SK-N-SH (cell line): ENCODE results near the gene MAP2K5. TPM values are rescaled to one million over a fixed set of nuclear protein-coding genes. Genes with fewer than 3 reads are reported as not detected.

Experiments used
- CTCF ChIA-PET: fragments of 300-600, 350-600 bp; formaldehyde crosslinking; extraction: SDS; loops from one replicate; lab custom pipeline; 2021; lab: Yijun Ruan, JAX
- POLR2A ChIA-PET: fragments of 350-600 bp; sonication (Branson Sonifier 250); formaldehyde crosslinking; extraction: SDS; loops from one replicate; lab custom pipeline; 2020; ENCODE audit warnings: antibody characterized with exemption, inconsistent platforms; lab: Yijun Ruan, JAX
- DNase-seq: peaks from one replicate; pipeline ENCODE4 v3.0.0; 2012
- H2AFZ ChIP-seq: fragments of 200-600 bp; sonication (generic); 2 replicates; pipeline ENCODE4 v1.8.1; 2016; ENCODE audit warnings: antibody characterized with exemption, mild to moderate bottlenecking, low read depth
- H3F3A ChIP-seq: fragments of 200-600 bp; sonication (generic); replicated peaks from 2 replicates; pipeline ENCODE3; 2016; ENCODE audit warnings: antibody characterized with exemption, mild to moderate bottlenecking; ENCODE audit not compliant: insufficient read depth
- H3K27ac ChIP-seq, 2 experiments: fragments of 200-500 bp in 1 of 2; fragments of 200-600 bp in 1 of 2; sonication (Bioruptor generic) in 1 of 2; sonication (generic), shearing (Covaris generic) in 1 of 2; 2 replicates each; pipeline versions ENCODE4 v1.5.1 to v1.6.1; 2014 to 2016; ENCODE audit warnings: low read depth in 2 of 2, inconsistent platforms in 1 of 2, low read length in 1 of 2, mild to moderate bottlenecking in 1 of 2, mixed read lengths in 1 of 2
- H3K27me3 ChIP-seq: fragments of 200-600 bp; sonication (generic), shearing (Covaris generic); 2 replicates; pipeline ENCODE4 v1.6.1; 2016; ENCODE audit warnings: mixed run types; ENCODE audit not compliant: insufficient read depth
- H3K36me3 ChIP-seq, 2 experiments: fragments of 200-500 bp in 1 of 2; fragments of 200-600 bp in 1 of 2; sonication (Bioruptor generic) in 1 of 2; sonication (generic) in 1 of 2; replicated peaks in 1 of 2; 2 replicates each; pipeline versions ENCODE3 to v1.5.1; 2014 to 2016; ENCODE audit warnings: low read length in 1 of 2, mild to moderate bottlenecking in 1 of 2; ENCODE audit not compliant: insufficient read depth in 2 of 2, control insufficient read depth in 1 of 2
- H3K4me1 ChIP-seq, 2 experiments: fragments of 200-500 bp in 1 of 2; fragments of 200-600 bp in 1 of 2; sonication (Bioruptor generic) in 1 of 2; sonication (generic), shearing (Covaris generic) in 1 of 2; 2 replicates each; pipeline versions ENCODE4 v1.5.1 to v1.6.1; 2014 to 2016; ENCODE audit warnings: low read depth in 1 of 2, low read length in 1 of 2, mixed run types in 1 of 2; ENCODE audit not compliant: insufficient read depth in 2 of 2, control insufficient read depth in 1 of 2
- H3K4me2 ChIP-seq: fragments of 200-600 bp; sonication (generic), shearing (Covaris generic); 2 replicates; pipeline ENCODE4 v1.6.1; 2017; ENCODE audit warnings: mixed run types
- H3K4me3 ChIP-seq, 2 experiments: fragments of 200-500 bp in 1 of 2; fragments of 200-600 bp in 1 of 2; sonication (Bioruptor generic) in 1 of 2; sonication (generic), shearing (Covaris generic) in 1 of 2; 2 replicates each; pipeline versions ENCODE4 v1.5.1 to v1.8.1; 2014 to 2016; ENCODE audit warnings: low read depth in 2 of 2, inconsistent platforms in 1 of 2, low read length in 1 of 2, mild to moderate bottlenecking in 1 of 2, mixed read lengths in 1 of 2, moderate library complexity in 1 of 2
- H3K79me2 ChIP-seq: fragments of 200-600 bp; sonication (generic); 2 replicates; pipeline ENCODE4 v1.8.1; 2017; ENCODE audit warnings: mild to moderate bottlenecking; ENCODE audit not compliant: insufficient read depth
- H3K9ac ChIP-seq: fragments of 200-600 bp; sonication (generic); 2 replicates; pipeline ENCODE4 v1.6.1; 2017; ENCODE audit warnings: mixed run types
- H3K9me2 ChIP-seq: fragments of 200-600 bp; sonication (generic); 2 replicates; pipeline ENCODE4 v1.6.1; 2017; ENCODE audit warnings: mixed run types
- H3K9me3 ChIP-seq: fragments of 200-600 bp; sonication (generic); 2 replicates; pipeline ENCODE4 v1.6.1; 2017; ENCODE audit warnings: mixed run types, mild to moderate bottlenecking, moderate library complexity
- H4K20me1 ChIP-seq: fragments of 200-600 bp; sonication (generic); 2 replicates; pipeline ENCODE4 v1.6.1; 2017; ENCODE audit warnings: mild to moderate bottlenecking, mixed run types; ENCODE audit not compliant: insufficient read depth
- CHD2 ChIP-seq: fragments of 150-350 bp; IDR thresholded peaks from 2 replicates; pipeline ENCODE4 v1.6.1; 2018; ENCODE audit warnings: low read length; ENCODE audit not compliant: partially characterized antibody
- EZH2phosphoT487 ChIP-seq: fragments of 200-600 bp; sonication (generic); IDR thresholded peaks from 2 replicates; pipeline ENCODE4 v1.6.1; 2017; ENCODE audit warnings: low read depth, mixed run types, mild to moderate bottlenecking, antibody characterized with exemption, moderate library complexity, borderline replicate concordance
- FOSL2 ChIP-seq: IDR thresholded peaks from 2 replicates; pipeline ENCODE4 v1.4.0; 2012; ENCODE audit warnings: low read depth, mild to moderate bottlenecking, moderate library complexity, borderline replicate concordance
- FOXJ3 ChIP-seq: sonication (generic); formaldehyde crosslinking; IDR thresholded peaks from 2 replicates; pipeline ENCODE4 v1.5.1; 2020; ENCODE audit warnings: mild to moderate bottlenecking, missing genetic modification reagents
- GABPA ChIP-seq: IDR thresholded peaks from 2 replicates; pipeline ENCODE4 v1.4.0; 2012; ENCODE audit warnings: low read depth, mild to moderate bottlenecking
- GATA2 ChIP-seq: sonication (generic); formaldehyde crosslinking; IDR thresholded peaks from 2 replicates; pipeline ENCODE4 v1.5.0; 2020; ENCODE audit warnings: mild to moderate bottlenecking, missing genetic modification reagents
- MEF2A ChIP-seq: IDR thresholded peaks from 2 replicates; pipeline ENCODE4 v1.4.0; 2012; ENCODE audit warnings: low read depth, borderline replicate concordance
- MXI1 ChIP-seq: IDR thresholded peaks from 2 replicates; pipeline ENCODE4 v1.6.1; 2012; ENCODE audit warnings: mild to moderate bottlenecking, low read depth, low read length, improper control_type of control experiment
- NRF1 ChIP-seq: IDR thresholded peaks from 2 replicates; pipeline ENCODE4 v1.6.1; 2012; ENCODE audit warnings: low read depth, mild to moderate bottlenecking, low read length
- RAD21 ChIP-seq: IDR thresholded peaks from 2 replicates; pipeline ENCODE4 v1.6.1; 2012; ENCODE audit warnings: mild to moderate bottlenecking, low read length
- RXRA ChIP-seq: IDR thresholded peaks from 2 replicates; pipeline ENCODE4 v1.4.0; 2012; ENCODE audit warnings: low read depth, mild to moderate bottlenecking, borderline replicate concordance
- SIN3A ChIP-seq: IDR thresholded peaks from 2 replicates; pipeline ENCODE4 v1.6.1; 2012; ENCODE audit warnings: low read depth, mild to moderate bottlenecking, low read length, moderate library complexity, borderline replicate concordance
- SMC3 ChIP-seq: IDR thresholded peaks from 2 replicates; pipeline ENCODE4 v1.6.1; 2012; ENCODE audit warnings: low read depth, low read length, improper control_type of control experiment
- TEAD4 ChIP-seq: IDR thresholded peaks from 2 replicates; pipeline ENCODE4 v1.4.0; 2012; ENCODE audit warnings: mild to moderate bottlenecking, borderline replicate concordance; ENCODE audit not compliant: insufficient read depth
- YY1 ChIP-seq: IDR thresholded peaks from 2 replicates; pipeline ENCODE4 v1.4.0; 2012; ENCODE audit warnings: low read depth, mild to moderate bottlenecking
- WGBS: methylation state at CpG from one replicate; pipeline ENCODE4 v1.1.6; 2017; ENCODE audit warnings: low lambda C conversion rate; 5-methylcytosine and 5-hydroxymethylcytosine counted together
- polyA plus RNA-seq, 3 experiments: library from polyadenylated mRNA; depleted of rRNA; stranded (reverse); fragments of >200 nt; gene quantifications; 2 replicates each; pipeline ENCODE4 v1.2.3, GENCODE V29; 2012
- TF ChIP-seq, protein P1 (sequence below): fragments of 150-350 bp; IDR thresholded peaks from 2 replicates; pipeline ENCODE4 v1.6.1; 2017; ENCODE audit warnings: antibody characterized with exemption, low read length, low read depth, borderline replicate concordance
- TF ChIP-seq, protein P2 (sequence below): IDR thresholded peaks from 2 replicates; pipeline ENCODE4 v1.4.0; 2012; ENCODE audit warnings: low read depth, borderline replicate concordance

The MAP2K5 gene
- polyA plus RNA-seq, 1 of the 3 experiments (the other 2 are of a cell fraction) = 6.2 TPM

DNA sequence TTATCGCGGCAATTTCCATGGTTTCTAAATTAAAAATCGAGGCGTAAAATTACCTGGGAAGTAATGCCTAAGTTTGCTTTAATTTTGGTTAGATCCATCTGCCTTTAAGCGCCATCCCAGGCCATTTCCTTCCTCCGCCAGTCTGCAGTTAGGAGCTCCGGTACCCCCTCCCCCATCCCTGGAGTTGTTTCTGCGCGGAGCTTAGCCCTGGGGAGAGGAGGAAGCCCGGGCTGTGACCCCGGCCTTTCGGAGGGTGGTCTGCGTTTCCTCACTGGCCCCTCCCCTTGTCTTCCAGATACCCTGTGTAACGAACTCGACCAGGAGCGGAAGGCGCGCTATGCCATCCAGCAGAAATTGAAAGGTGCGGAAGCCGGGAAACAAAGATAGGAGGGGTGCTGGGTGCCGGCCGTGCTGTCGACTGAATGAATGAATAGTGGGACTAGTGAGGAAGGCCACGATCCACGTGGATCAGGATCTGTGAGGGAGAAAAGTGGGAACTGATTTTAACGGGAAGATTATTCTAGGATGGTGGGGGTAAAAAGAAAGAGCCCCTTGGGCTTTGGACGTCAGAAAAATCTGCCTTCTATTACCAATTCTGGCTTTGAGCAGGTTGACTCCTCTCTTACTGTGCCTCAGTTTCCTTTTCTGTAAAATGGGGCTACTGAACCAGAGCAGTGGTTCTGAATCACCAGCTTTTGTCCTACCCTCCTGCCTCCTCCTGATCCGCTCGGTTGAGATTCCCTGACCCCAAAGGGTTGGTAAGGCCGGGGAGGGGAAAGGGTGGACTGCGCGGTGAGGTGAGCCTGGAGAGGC is 290.6 kb downstream of the MAP2K5 start:
- no peaks in the 10 kb centered on the region for H3K79me2 ChIP-seq
- H3K36me3 ChIP-seq = no peaks in the 10 kb centered on the region
- no peak overlapping the region; the same call in 1 of the 2 replicates for H2AFZ ChIP-seq
- no peak for TF ChIP-seq RAD21
- TF ChIP-seq CHD2 = no peak
- TF ChIP-seq FOXJ3 (CRISPR knock-in tag) = no peak
- TF ChIP-seq EZH2phosphoT487 = no peak
- TF ChIP-seq SIN3A = no peak
- no peak for TF ChIP-seq MEF2A
- no peak for TF ChIP-seq FOSL2
- TF ChIP-seq TEAD4 = no peak
- TF ChIP-seq SMC3 = no peak
- TF ChIP-seq, protein P1, sequence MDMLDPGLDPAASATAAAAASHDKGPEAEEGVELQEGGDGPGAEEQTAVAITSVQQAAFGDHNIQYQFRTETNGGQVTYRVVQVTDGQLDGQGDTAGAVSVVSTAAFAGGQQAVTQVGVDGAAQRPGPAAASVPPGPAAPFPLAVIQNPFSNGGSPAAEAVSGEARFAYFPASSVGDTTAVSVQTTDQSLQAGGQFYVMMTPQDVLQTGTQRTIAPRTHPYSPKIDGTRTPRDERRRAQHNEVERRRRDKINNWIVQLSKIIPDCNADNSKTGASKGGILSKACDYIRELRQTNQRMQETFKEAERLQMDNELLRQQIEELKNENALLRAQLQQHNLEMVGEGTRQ = no peak
- TF ChIP-seq NRF1 = no peak
- TF ChIP-seq, all 33 proteins: peak for 0
- no peaks in the 10 kb centered on the region for H3F3A ChIP-seq
- H3K4me1 ChIP-seq = peaks cover 0 to 10% of the 10 kb centered on the region in 2 experiments; a peak in 1 of 4 replicates
- no peaks in the 10 kb centered on the region for H3K9me2 ChIP-seq
- H3K9ac ChIP-seq = no peak overlapping the region
- DNase-seq = peak; percentile 71
- H3K9me3 ChIP-seq = no peaks in the 10 kb centered on the region
- H3K27ac ChIP-seq = no peak overlapping the region
- H4K20me1 ChIP-seq = no peaks in the 10 kb centered on the region
- H3K27me3 ChIP-seq = no peaks in the 10 kb centered on the region
- ChIA-PET CTCF (interaction anchor here (0.5 to 9.4 kb wide), 14 partner anchors 10 to 887 kb away, joined by 3 to 123 read pairs (median 4); partner anchors contain the start of gene MAP2K5), POLR2A (interaction anchor here (1.3 kb wide), 1 partner anchor 312 kb away, joined by 5 read pairs; the partner anchor contains the start of gene C15orf61)
- peak overlapping the region; percentile 48 for H3K4me2 ChIP-seq
- WGBS = 42% methylated on average over 28 of the region's 32 CpGs
- H3K4me3 ChIP-seq = peak overlapping the region; percentile 32 to 44; a peak in 3 of 4 replicates

DNA sequence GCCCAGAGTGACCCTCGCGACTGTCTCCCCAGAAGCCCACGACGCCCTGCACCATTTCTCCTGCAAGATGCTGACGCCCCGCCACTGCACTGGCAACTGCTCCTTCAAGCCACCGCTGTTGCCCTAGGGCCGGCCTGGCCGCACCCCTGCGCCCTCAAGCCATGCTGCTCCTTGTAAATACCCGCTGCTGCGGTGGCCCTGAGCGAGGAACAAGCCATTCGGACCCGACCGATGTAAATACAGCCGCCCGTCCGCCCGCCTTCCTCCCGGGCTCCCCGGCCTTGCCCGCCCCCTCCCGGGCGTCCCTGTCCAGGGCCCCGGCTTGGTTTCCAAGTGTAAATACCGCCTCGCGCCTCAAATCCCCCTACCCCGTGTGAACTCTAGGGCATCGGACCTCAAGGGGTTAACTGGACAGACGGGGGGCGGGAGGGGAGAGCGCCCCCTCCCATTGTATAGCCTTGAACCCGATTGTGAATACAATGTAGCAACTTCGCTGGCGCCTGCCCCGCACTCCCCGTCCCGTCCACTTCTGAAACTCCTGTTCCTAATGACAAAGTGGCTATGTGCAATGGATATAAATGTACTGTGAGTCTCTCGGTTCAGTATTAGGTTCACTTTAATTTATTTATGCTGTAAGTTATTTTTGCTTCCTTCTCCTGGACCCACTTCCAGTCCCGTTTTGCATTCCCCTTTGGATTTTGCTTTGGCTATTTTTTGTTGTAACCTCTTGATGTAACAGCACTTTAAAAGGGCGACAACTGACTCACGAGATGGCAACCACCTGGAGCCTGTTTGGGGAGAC is 291.4 kb downstream of the MAP2K5 start:
- ChIA-PET POLR2A (interaction anchor here (1.3 kb wide), 1 partner anchor 313 kb away, joined by 5 read pairs; the partner anchor contains the start of gene C15orf61), CTCF (interaction anchor here (1.0 to 9.4 kb wide), 8 partner anchors 9 to 887 kb away, joined by 3 to 123 read pairs (median 9); partner anchors contain the start of gene SKOR1)
- 24% methylated on average over 26 of the region's 44 CpGs for WGBS
- Histone ChIP-seq H3K4me2 (peak overlapping the region; percentile 48), H3K4me3 (peak overlapping the region; percentile 27 to 44), H3K27me3 (no peaks in the 10 kb centered on the region), H3K79me2 (no peaks in the 10 kb centered on the region), H4K20me1 (no peaks in the 10 kb centered on the region), H3K9me3 (no peaks in the 10 kb centered on the region), H3K4me1 (peaks cover 0 to 14% of the 10 kb centered on the region in 2 experiments; a peak in 1 of 4 replicates), H3K27ac (no peak overlapping the region), H3K36me3 (no peaks in the 10 kb centered on the region), H3K9ac (no peak overlapping the region), H3K9me2 (no peaks in the 10 kb centered on the region), H2AFZ (peak overlapping the region; percentile 76; the same call in 1 of the 2 replicates), H3F3A (no peaks in the 10 kb centered on the region)
- DNase-seq = peak; percentile 92
- peak; percentile 59 for TF ChIP-seq SMC3
- TF ChIP-seq YY1 = no peak
- TF ChIP-seq FOSL2 = no peak
- no peak for TF ChIP-seq GABPA
- TF ChIP-seq EZH2phosphoT487 = no peak
- TF ChIP-seq, protein P2, sequence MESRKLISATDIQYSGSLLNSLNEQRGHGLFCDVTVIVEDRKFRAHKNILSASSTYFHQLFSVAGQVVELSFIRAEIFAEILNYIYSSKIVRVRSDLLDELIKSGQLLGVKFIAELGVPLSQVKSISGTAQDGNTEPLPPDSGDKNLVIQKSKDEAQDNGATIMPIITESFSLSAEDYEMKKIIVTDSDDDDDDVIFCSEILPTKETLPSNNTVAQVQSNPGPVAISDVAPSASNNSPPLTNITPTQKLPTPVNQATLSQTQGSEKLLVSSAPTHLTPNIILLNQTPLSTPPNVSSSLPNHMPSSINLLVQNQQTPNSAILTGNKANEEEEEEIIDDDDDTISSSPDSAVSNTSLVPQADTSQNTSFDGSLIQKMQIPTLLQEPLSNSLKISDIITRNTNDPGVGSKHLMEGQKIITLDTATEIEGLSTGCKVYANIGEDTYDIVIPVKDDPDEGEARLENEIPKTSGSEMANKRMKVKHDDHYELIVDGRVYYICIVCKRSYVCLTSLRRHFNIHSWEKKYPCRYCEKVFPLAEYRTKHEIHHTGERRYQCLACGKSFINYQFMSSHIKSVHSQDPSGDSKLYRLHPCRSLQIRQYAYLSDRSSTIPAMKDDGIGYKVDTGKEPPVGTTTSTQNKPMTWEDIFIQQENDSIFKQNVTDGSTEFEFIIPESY = no peak
- no peak for TF ChIP-seq RXRA
- no peak for TF ChIP-seq GATA2 (CRISPR knock-in tag)
- no peak for TF ChIP-seq MXI1
